ENCODE data around the gene NUTM2B. TPM values are rescaled to one million over a fixed set of nuclear protein-coding genes. Genes with fewer than 3 reads are reported as not detected.
"Not testable (repeated sequence)": the region's sequence is repeated elsewhere in the genome, so short reads cannot be mapped to it uniquely, and the experiment has no call there.

The NUTM2B gene
- total RNA-seq = 0.25 TPM

- H3K27ac ChIP-seq; intact Hi-C loops (cut with DNase I); DNase-seq (ENCODE audit: extremely low spot score in 2 of 2); H3K27me3 ChIP-seq; H3K36me3 ChIP-seq; H3K9me3 ChIP-seq; H3K4me1 ChIP-seq; H3K4me3 ChIP-seq: not testable (repeated sequence)
Measured at GRCh38 chr10:79702927-79703326, at the start of gene NUTM2B. NUTM2B (plus strand) TSS chr10:79703227; CDS start chr10:79703610, 383 bp downstream.

GRCh38 chr10:79663287-79663686, 39.7 kb upstream of the NUTM2B start:
- H3K4me3 ChIP-seq; DNase-seq (ENCODE audit: extremely low spot score in 2 of 2); H3K36me3 ChIP-seq; H3K4me1 ChIP-seq; H3K27me3 ChIP-seq; H3K27ac ChIP-seq; intact Hi-C loops (cut with DNase I); H3K9me3 ChIP-seq: not testable (repeated sequence)

- intact Hi-C loops (cut with DNase I); DNase-seq (ENCODE audit: extremely low spot score in 2 of 2): not testable (repeated sequence)
Measured at GRCh38 chr10:79664686-79665085, 38.3 kb upstream of the NUTM2B start.

GRCh38 chr10:79669248-79669788, 33.7 kb upstream of the NUTM2B start:
- H3K4me1 ChIP-seq; intact Hi-C loops (cut with DNase I): not testable (repeated sequence)

More at GRCh38 chr10:79664686-79665085, 38.3 kb upstream of the NUTM2B start:
- H3K27ac ChIP-seq, H3K36me3 ChIP-seq, H3K27me3 ChIP-seq, H3K4me1 ChIP-seq, H3K4me3 ChIP-seq, H3K9me3 ChIP-seq: not testable (repeated sequence)

GRCh38 chr10:79674878-79675277, 28.1 kb upstream of the NUTM2B start:
- H3K36me3 ChIP-seq; DNase-seq (ENCODE audit: extremely low spot score in 2 of 2); intact Hi-C loops (cut with DNase I); H3K9me3 ChIP-seq; H3K27me3 ChIP-seq; H3K27ac ChIP-seq; H3K4me3 ChIP-seq; H3K4me1 ChIP-seq: not testable (repeated sequence)

More at GRCh38 chr10:79669248-79669788, 33.7 kb upstream of the NUTM2B start:
- not testable (repeated sequence) for H3K27me3 ChIP-seq; H3K36me3 ChIP-seq; H3K27ac ChIP-seq; H3K9me3 ChIP-seq; H3K4me3 ChIP-seq; DNase-seq (ENCODE audit: extremely low spot score in 2 of 2)

- H3K9me3 ChIP-seq; H3K27ac ChIP-seq; intact Hi-C loops (cut with DNase I); DNase-seq (ENCODE audit: extremely low spot score in 2 of 2); H3K36me3 ChIP-seq; H3K4me3 ChIP-seq; H3K4me1 ChIP-seq; H3K27me3 ChIP-seq: not testable (repeated sequence)
Measured at GRCh38 chr10:79683026-79683883, 19.8 kb upstream of the NUTM2B start.

- H3K4me1 ChIP-seq; intact Hi-C loops (cut with DNase I); H3K27me3 ChIP-seq; H3K27ac ChIP-seq; H3K36me3 ChIP-seq; DNase-seq (ENCODE audit: extremely low spot score in 2 of 2); H3K9me3 ChIP-seq; H3K4me3 ChIP-seq: not testable (repeated sequence)
Measured at GRCh38 chr10:79683884-79684720, 18.9 kb upstream of the NUTM2B start.

GRCh38 chr10:79685044-79685685, 17.9 kb upstream of the NUTM2B start:
- H3K4me1 ChIP-seq; H3K27me3 ChIP-seq; H3K27ac ChIP-seq; H3K4me3 ChIP-seq; H3K36me3 ChIP-seq; intact Hi-C loops (cut with DNase I); H3K9me3 ChIP-seq; DNase-seq (ENCODE audit: extremely low spot score in 2 of 2): not testable (repeated sequence)

GRCh38 chr10:79686595-79686994, 16.4 kb upstream of the NUTM2B start:
- intact Hi-C loops (cut with DNase I); H3K4me1 ChIP-seq; H3K9me3 ChIP-seq; H3K27me3 ChIP-seq; H3K27ac ChIP-seq; H3K4me3 ChIP-seq; DNase-seq (ENCODE audit: extremely low spot score in 2 of 2); H3K36me3 ChIP-seq: not testable (repeated sequence)

GRCh38 chr10:79687406-79688150, 15.4 kb upstream of the NUTM2B start:
- H3K36me3 ChIP-seq; H3K27me3 ChIP-seq; H3K27ac ChIP-seq; H3K4me3 ChIP-seq; H3K9me3 ChIP-seq; H3K4me1 ChIP-seq; intact Hi-C loops (cut with DNase I); DNase-seq (ENCODE audit: extremely low spot score in 2 of 2): not testable (repeated sequence)

- H3K27me3 ChIP-seq; intact Hi-C loops (cut with DNase I); H3K4me3 ChIP-seq; DNase-seq (ENCODE audit: extremely low spot score in 2 of 2); H3K4me1 ChIP-seq; H3K36me3 ChIP-seq; H3K9me3 ChIP-seq; H3K27ac ChIP-seq: not testable (repeated sequence)
Measured at GRCh38 chr10:79688798-79689197, 14.2 kb upstream of the NUTM2B start.

GRCh38 chr10:79696596-79696995, 6.4 kb upstream of the NUTM2B start:
- intact Hi-C loops (cut with DNase I); H3K4me1 ChIP-seq; H3K27me3 ChIP-seq; H3K4me3 ChIP-seq; H3K9me3 ChIP-seq; H3K27ac ChIP-seq; H3K36me3 ChIP-seq; DNase-seq (ENCODE audit: extremely low spot score in 2 of 2): not testable (repeated sequence)
